Upper lobe of left lung (tissue), 6 donors: Measurements from ENCODE around the gene SRL. TPM values are rescaled to one million over a fixed set of nuclear protein-coding genes. Genes with fewer than 3 reads are reported as not detected.
A peak's percentile ranks its signal among the peaks of the same experiment; 100 is the strongest.

Source experiments
- ATAC-seq, 2 donors: fragments of 200-7000 bp; cut with Tn5 transposase; one replicate each; pipeline ENCODE4 v1.9.1; 2022; ENCODE audit warnings: mild to moderate bottlenecking in 2 of 2, moderate library complexity in 2 of 2; ENCODE audit not compliant: low FRiP score in 2 of 2
- DNase-seq, 2 donors: peaks; one replicate each; pipeline ENCODE4 v3.0.0-alpha.2; 2019 to 2020
- H3K27ac ChIP-seq, 4 donors: fragments of 200-600 bp; sonication (generic); one replicate each; pipeline ENCODE4 v1.5.1; 2016 to 2019
- H3K27me3 ChIP-seq, 4 donors: fragments of 200-600 bp; sonication (generic); one replicate each; pipeline ENCODE4 v1.5.1; 2017 to 2019
- H3K36me3 ChIP-seq, 4 donors: fragments of 200-600 bp; sonication (generic); one replicate each; pipeline ENCODE4 v1.5.1; 2016 to 2019
- H3K4me1 ChIP-seq, 4 donors: fragments of 200-600 bp; sonication (generic); one replicate each; pipeline ENCODE4 v1.5.1; 2018 to 2019
- H3K4me3 ChIP-seq, 4 donors: fragments of 200-600 bp; sonication (generic); one replicate each; pipeline ENCODE4 v1.5.1; 2017 to 2019; ENCODE audit warnings: mild to moderate bottlenecking in 2 of 4, moderate library complexity in 1 of 4
- H3K9me3 ChIP-seq, 4 donors: fragments of 200-600 bp; sonication (generic); one replicate each; pipeline ENCODE4 v1.5.1; 2018 to 2019
- EP300 ChIP-seq, 4 donors: sonication (generic); formaldehyde crosslinking; IDR thresholded peaks; one replicate each; pipeline ENCODE4 v1.5.1; 2017; ENCODE audit warnings: antibody characterized with exemption in 4 of 4, control low read depth in 2 of 4
- POLR2A ChIP-seq, 4 donors: fragments of 450-650 bp; IDR thresholded peaks; one replicate each; pipeline ENCODE4 v1.5.1; 2016 to 2017; ENCODE audit warnings: antibody characterized with exemption in 4 of 4, mild to moderate bottlenecking in 2 of 4
- POLR2AphosphoS5 ChIP-seq, 2 donors: sonication (generic); formaldehyde crosslinking; IDR thresholded peaks; one replicate each; pipeline ENCODE4 v1.5.1; 2017; ENCODE audit warnings: antibody characterized with exemption in 2 of 2
- WGBS, 2 donors: methylation state at CpG; one replicate each; pipeline ENCODE4 v1.1.5; 2017 to 2018; 5-methylcytosine and 5-hydroxymethylcytosine counted together
- total RNA-seq, 6 donors: library from RNA; depleted of rRNA in 4 of 6; stranded (reverse); fragments of >200 nt in 4 of 6; gene quantifications; one replicate each; pipeline versions ENCODE4 v1.1.0 to v1.2.1, GENCODE V29; 2016 to 2021
- TF ChIP-seq, protein P1 (sequence below), 6 experiments: fragments of 450-650 bp in 4 of 6; fragments of 200-600 bp in 2 of 6; sonication (generic) in 2 of 6; IDR thresholded peaks; one replicate each; pipeline ENCODE4 v1.5.1; 2016 to 2019; ENCODE audit warnings: antibody characterized with exemption in 6 of 6
- donor health status: DM: no; HTN: no; CAD: no; lungs with moderate emphysema.
- donor health status: DM: no; HTN: yes; CAD: no; lungs with severe emphysema.

SRL gene
- total RNA-seq, 6 donors from 2014 or later = 0.30 to 1.1 (median 0.46) TPM; not detected in 3

DNA sequence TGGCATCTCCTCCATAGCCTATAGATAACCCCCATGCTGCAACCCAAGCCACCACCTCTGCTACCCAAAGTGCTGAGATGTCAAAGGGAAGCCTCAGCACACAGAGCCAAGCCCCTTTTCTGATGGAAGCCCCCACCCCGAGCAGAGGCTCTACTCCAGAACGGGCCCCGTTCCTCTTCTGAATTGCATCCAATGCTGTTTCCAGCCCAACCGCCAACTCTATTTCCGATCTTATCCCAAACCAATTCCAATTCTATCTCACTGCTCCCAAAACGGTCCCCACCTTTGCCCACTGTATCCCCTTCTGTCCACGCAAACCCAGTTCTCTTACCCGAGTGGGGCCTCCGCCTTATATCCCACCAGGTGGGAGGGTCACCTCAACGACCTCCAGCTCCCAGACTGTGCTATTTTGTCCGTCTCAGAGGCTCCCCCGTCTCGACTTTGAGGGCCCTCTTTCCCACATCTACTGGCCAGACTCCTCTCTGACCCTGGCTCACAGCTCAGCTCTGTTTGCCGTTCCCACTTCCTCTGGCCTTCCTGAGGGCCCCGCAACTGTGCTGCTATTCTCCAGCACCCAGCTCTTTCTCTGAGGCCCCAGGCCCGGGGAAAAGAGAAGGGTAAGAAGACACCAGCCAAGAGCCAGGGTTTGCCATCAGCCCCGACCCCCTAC, 487 bp downstream of the SRL start:
- Histone ChIP-seq H3K27me3 (no peaks in the 10 kb centered on the region), H3K9me3 (no peaks in the 10 kb centered on the region), H3K27ac (no peak overlapping the region), H3K4me1 (peaks cover 0 to 12% (median 5%) of the 10 kb centered on the region in 4 donors), H3K4me3 (no peak overlapping the region), H3K36me3 (no peaks in the 10 kb centered on the region)
- no peak for ATAC-seq
- TF ChIP-seq EP300 (IDR thresholded peaks at IDR 0.05) (no peak), POLR2A (IDR thresholded peaks at IDR 0.05) (no peak), POLR2AphosphoS5 (IDR thresholded peaks at IDR 0.05) (no peak)
- TF ChIP-seq, protein P1, sequence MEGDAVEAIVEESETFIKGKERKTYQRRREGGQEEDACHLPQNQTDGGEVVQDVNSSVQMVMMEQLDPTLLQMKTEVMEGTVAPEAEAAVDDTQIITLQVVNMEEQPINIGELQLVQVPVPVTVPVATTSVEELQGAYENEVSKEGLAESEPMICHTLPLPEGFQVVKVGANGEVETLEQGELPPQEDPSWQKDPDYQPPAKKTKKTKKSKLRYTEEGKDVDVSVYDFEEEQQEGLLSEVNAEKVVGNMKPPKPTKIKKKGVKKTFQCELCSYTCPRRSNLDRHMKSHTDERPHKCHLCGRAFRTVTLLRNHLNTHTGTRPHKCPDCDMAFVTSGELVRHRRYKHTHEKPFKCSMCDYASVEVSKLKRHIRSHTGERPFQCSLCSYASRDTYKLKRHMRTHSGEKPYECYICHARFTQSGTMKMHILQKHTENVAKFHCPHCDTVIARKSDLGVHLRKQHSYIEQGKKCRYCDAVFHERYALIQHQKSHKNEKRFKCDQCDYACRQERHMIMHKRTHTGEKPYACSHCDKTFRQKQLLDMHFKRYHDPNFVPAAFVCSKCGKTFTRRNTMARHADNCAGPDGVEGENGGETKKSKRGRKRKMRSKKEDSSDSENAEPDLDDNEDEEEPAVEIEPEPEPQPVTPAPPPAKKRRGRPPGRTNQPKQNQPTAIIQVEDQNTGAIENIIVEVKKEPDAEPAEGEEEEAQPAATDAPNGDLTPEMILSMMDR (IDR thresholded peaks at IDR 0.05) = no peak
- DNase-seq = no peak
- 72 to 77% methylated on average over 16 to 17 of the region's 17 CpGs for WGBS, 2 donors

DNA sequence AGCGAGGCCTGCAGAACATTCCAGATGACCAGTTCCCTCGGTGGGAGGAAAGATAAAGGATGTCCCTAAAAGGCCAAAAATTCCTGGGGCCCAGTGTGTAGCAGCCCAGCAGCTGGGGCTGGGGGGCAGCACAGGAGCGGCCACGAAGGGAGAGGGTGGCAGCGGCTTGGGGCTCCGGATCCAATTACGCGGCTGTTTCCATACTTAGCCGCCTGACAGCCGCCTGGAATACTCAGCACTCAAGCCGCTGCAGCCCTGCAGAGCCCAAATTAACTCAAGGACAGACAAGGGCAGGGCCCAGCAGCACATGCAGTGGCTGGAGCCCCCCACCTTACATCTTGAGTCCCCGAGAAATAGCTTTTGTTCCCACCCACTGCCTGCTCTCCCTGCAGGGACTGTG, 1.3 kb downstream of the SRL start:
- ATAC-seq (no peak), DNase-seq (no peak)
- WGBS, 2 donors = 86 to 89% methylated on average over 8 to 11 of the region's 12 CpGs
- no peak overlapping the region for H3K27ac ChIP-seq
- TF ChIP-seq EP300 (IDR thresholded peaks at IDR 0.05) = no peak
- TF ChIP-seq POLR2A (IDR thresholded peaks at IDR 0.05) = no peak
- TF ChIP-seq, protein P1 (IDR thresholded peaks at IDR 0.05) = no peak
- no peak for TF ChIP-seq POLR2AphosphoS5 (IDR thresholded peaks at IDR 0.05)
- no peak overlapping the region for H3K4me3 ChIP-seq
- H3K4me1 ChIP-seq = peaks cover 0 to 12% (median 5%) of the 10 kb centered on the region in 4 donors
- H3K27me3 ChIP-seq = no peaks in the 10 kb centered on the region
- H3K9me3 ChIP-seq = no peaks in the 10 kb centered on the region
- no peaks in the 10 kb centered on the region for H3K36me3 ChIP-seq

DNA sequence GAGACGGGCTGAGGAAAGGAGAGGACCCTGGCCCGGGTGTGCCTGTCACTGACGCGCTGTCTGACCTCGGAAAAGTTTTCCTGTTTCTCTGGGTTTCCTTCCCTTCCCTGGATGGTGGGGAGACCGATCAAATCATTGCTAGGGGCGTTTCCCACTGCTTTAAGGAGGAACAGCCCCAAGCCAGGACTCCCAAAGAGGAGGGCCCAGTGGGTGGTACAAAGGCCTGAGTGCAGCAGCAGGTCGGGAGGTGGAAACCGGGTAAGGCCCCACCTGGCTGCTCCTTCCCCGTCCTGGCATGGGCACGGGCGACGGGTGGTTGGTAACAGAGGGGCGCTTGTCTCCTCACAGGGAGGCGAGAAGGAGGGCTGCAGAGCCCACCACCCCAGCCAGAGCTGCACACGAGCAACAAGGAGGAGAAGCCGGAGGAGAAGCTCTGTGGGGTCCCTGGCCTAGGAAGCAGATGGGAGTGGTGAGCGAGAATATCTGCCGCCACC, 2.2 kb downstream of the SRL start:
- Histone ChIP-seq H3K4me1 (peaks cover 0 to 12% (median 5%) of the 10 kb centered on the region in 4 donors), H3K27me3 (no peaks in the 10 kb centered on the region), H3K27ac (peak overlapping the region in 1 of 4 donors; percentile 2), H3K4me3 (peak overlapping the region in 3 of 4 donors; percentile 19 to 38 (median 37)), H3K36me3 (no peaks in the 10 kb centered on the region), H3K9me3 (no peaks in the 10 kb centered on the region)
- WGBS, 2 donors = 76 to 87% methylated on average over 18 of the region's 19 CpGs
- DNase-seq = no peak
- TF ChIP-seq EP300 (IDR thresholded peaks at IDR 0.05) (no peak), POLR2A (IDR thresholded peaks at IDR 0.05) (no peak), POLR2AphosphoS5 (IDR thresholded peaks at IDR 0.05) (no peak)
- TF ChIP-seq, protein P1 (IDR thresholded peaks at IDR 0.05) = no peak
- ATAC-seq = peak in 1 of 2 donors; percentile 24

DNA sequence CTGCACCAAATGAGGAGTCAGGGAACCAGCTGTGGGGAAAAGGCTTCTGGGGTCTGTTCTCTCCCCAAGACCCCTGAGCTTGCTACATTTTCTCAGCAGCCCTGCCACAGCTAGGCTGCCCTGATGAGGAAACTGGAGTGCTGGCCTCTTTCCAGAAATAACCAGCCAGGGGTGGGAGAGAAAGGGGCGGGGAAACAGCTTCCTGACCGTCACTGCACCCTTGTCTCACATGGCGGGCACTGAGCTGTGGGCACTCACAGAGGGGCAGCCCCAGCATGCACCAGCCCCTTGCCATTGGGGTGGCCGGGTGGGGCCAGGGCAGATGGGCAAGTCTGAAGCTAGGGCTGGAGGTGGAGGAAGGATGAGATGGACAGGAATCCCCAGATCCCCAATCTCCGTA, 2.9 kb downstream of the SRL start:
- peak overlapping the region in 1 of 4 donors; percentile 2 for H3K27ac ChIP-seq
- no peak for DNase-seq
- H3K27me3 ChIP-seq = no peaks in the 10 kb centered on the region
- H3K9me3 ChIP-seq = no peaks in the 10 kb centered on the region
- H3K36me3 ChIP-seq = no peaks in the 10 kb centered on the region
- 21 to 57% methylated on average over 2 to 5 of the region's 5 CpGs for WGBS, 2 donors
- peaks cover 0 to 12% (median 5%) of the 10 kb centered on the region in 4 donors for H3K4me1 ChIP-seq
- TF ChIP-seq EP300 (IDR thresholded peaks at IDR 0.05) = no peak
- no peak for TF ChIP-seq POLR2AphosphoS5 (IDR thresholded peaks at IDR 0.05)
- TF ChIP-seq, protein P1 (IDR thresholded peaks at IDR 0.05) = no peak
- no peak for TF ChIP-seq POLR2A (IDR thresholded peaks at IDR 0.05)
- H3K4me3 ChIP-seq = peak overlapping the region in 3 of 4 donors; percentile 19 to 38 (median 37)
- ATAC-seq = no peak
